Lower lobe of right lung (tissue), 2 donors: ENCODE measurements around the gene B4GALT3. TPM values are rescaled to one million over a fixed set of nuclear protein-coding genes. Genes with fewer than 3 reads are reported as not detected.

Source experiments
- ATAC-seq, 2 donors: fragments of 200-7000 bp; cut with Tn5 transposase; one replicate each; pipeline ENCODE4 v1.9.1; 2020 to 2022; ENCODE audit warnings: mild to moderate bottlenecking in 2 of 2, moderate library complexity in 2 of 2
- DNase-seq: peaks from one replicate; pipeline ENCODE4 v3.0.0-alpha.2; 2020
- H3K27ac ChIP-seq: fragments of 200-600 bp; one replicate; pipeline ENCODE4 v1.8.0; 2022
- H3K27me3 ChIP-seq: fragments of 200-600 bp; one replicate; pipeline ENCODE4 v1.8.0; 2022; ENCODE audit warnings: low read depth
- H3K36me3 ChIP-seq: fragments of 200-600 bp; one replicate; pipeline ENCODE4 v1.8.0; 2022; ENCODE audit warnings: mild to moderate bottlenecking
- H3K4me1 ChIP-seq: fragments of 200-600 bp; one replicate; pipeline ENCODE4 v1.8.0; 2022
- H3K4me3 ChIP-seq: fragments of 200-600 bp; one replicate; pipeline ENCODE4 v1.8.0; 2022; ENCODE audit warnings: mild to moderate bottlenecking
- H3K9me3 ChIP-seq: fragments of 200-600 bp; one replicate; pipeline ENCODE4 v1.8.0; 2022
- intact Hi-C: fragments of 100-400 bp; cut with DNase I; formaldehyde crosslinking; loops from one replicate; pipeline ENCODE4 v1.11.0; 2022
- total RNA-seq: library from RNA; stranded (reverse); fragmentation: NEBNext Ultra II Directional; extraction: Animal tissue kit (Norgen Biotek cat#: 25700); gene quantifications from one replicate; pipeline ENCODE4 v1.2.1, GENCODE V29; 2021
- TF ChIP-seq, protein P1 (sequence below): fragments of 200-600 bp; IDR thresholded peaks from one replicate; pipeline ENCODE4 v1.8.0; 2022; ENCODE audit warnings: antibody characterized with exemption, mild to moderate bottlenecking
- donor health status: DM: no; HTN: yes; CAD: no; lungs with severe emphysema.

B4GALT3 gene
- total RNA-seq, 1 donor from 2014 or later: 29.6 TPM

DNA sequence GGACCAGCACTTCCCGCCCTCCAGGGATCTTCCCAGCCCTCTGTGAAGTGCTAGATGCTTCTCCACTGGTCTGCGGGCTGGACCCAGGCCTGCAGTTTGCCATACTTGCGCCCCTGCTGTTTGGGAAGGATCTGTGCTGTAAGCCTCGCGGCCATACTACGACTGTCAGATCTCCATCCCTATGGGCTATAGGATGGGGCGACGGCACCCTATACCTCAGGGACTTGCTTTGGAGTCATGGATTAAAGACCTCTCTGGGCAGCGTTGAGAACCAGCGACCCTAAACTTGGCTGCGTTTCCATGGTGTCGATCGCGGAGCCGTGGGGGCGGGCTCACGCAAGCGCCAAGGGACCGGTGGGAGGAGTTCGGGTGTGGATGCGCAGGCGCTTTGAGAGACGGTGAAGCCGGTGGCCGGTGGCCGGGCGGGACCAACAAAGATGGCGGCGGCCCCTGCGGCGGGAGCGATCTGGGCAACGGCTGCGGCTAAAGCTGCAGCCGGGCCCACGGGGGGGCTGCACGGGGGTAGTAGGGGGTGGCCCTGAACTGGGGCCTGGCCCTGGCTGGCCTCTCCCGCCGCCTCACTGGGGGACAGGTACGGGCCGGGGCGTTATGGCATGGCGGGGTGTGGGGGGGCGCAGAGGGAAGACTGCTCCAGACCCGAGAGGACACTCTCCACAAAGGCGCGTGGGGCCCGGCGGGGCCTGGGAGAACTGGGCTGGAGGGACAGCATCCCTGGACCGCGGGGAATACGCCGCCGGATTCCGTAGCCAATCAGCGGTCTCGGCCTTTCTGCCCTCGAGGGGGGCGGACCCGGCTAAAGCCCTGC is 18.0 kb downstream of the B4GALT3 start, which contains the start of gene USP21:
Gene USP21 (plus strand): TSS at position 414 of the 826 bp plus-strand sequence. CDS start 1,141 bp downstream, outside the sequence.
- peak; percentile 95 to 98 for ATAC-seq
- peaks cover 53% of the 10 kb centered on the region for H3K36me3 ChIP-seq

DNA sequence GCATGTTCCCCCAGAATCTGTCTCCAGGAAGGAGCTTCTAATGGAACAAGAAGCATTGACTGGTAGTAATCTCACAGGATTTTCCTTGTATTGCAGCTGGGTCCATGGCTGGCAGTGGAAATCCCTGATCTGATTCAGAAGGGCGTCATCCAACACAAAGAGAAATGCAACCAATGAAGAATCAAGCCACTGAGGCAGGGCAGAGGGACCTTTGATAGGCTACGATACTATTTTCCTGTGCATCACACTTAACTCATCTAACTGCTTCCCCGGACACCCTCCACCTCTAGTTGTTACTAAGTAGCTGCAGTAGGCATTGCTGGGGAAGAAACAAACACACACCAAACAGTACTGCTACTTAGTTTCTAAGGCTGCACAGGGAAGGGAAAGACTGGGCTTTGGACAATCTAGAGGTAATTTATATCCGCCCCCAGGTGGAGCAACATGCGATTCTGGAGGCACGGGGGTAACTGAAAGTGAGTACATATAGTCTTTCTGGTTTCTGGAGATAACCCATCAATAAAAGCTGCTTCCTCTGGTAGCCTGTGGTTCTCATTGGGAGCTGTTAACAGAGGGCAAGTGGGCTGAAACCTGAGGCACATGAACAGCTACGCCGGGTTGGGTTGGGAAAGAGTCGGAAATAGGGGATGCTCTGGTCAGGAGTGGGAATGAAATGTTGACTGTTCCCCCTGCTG is 18.8 kb downstream of the B4GALT3 start:
- Histone ChIP-seq H3K4me1 (peaks cover 43% of the 10 kb centered on the region), H3K27me3 (no peaks in the 10 kb centered on the region), H3K27ac (peak overlapping the region; percentile 88), H3K36me3 (peaks cover 46% of the 10 kb centered on the region), H3K9me3 (no peaks in the 10 kb centered on the region), H3K4me3 (peak overlapping the region; percentile 98)
- DNase-seq (no peak), ATAC-seq (no peak)
- intact Hi-C loops: no loop called here
- TF ChIP-seq, protein P1, sequence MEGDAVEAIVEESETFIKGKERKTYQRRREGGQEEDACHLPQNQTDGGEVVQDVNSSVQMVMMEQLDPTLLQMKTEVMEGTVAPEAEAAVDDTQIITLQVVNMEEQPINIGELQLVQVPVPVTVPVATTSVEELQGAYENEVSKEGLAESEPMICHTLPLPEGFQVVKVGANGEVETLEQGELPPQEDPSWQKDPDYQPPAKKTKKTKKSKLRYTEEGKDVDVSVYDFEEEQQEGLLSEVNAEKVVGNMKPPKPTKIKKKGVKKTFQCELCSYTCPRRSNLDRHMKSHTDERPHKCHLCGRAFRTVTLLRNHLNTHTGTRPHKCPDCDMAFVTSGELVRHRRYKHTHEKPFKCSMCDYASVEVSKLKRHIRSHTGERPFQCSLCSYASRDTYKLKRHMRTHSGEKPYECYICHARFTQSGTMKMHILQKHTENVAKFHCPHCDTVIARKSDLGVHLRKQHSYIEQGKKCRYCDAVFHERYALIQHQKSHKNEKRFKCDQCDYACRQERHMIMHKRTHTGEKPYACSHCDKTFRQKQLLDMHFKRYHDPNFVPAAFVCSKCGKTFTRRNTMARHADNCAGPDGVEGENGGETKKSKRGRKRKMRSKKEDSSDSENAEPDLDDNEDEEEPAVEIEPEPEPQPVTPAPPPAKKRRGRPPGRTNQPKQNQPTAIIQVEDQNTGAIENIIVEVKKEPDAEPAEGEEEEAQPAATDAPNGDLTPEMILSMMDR: no peak

More for the DNA sequence above, 18.0 kb downstream of the B4GALT3 start, which contains the start of gene USP21:
- H3K9me3 ChIP-seq: no peaks in the 10 kb centered on the region
- H3K4me1 ChIP-seq: peaks cover 43% of the 10 kb centered on the region
- H3K27me3 ChIP-seq: no peaks in the 10 kb centered on the region
- intact Hi-C loops: no loop called here
- H3K4me3 ChIP-seq: peak within 1 kb of the TSS; percentile 98
- TF ChIP-seq, protein P1: peak; percentile 9
- DNase-seq: peak; percentile 94
- peak within 1 kb of the TSS; percentile 88 for H3K27ac ChIP-seq

DNA sequence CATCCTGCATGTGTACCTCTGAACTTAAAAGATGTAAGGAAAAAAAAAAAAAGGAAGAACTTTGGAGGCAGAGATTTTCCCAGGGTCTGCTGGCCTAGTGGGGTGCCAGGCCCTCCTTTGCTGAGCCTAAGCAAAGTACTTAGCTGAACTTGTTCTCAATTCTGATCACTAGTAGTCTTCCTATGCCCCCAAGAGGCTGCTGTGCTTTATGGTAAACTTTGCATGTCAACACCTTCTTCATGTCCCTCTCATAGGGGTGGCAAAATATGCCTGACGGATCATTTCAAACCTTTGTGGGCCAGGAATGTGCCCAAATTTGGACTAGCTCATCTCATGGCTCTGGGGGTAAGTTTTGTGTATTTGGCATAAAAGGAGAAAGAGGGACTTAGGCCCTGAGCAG is 19.4 kb downstream of the B4GALT3 start:
- no peaks in the 10 kb centered on the region for H3K27me3 ChIP-seq
- intact Hi-C loops: no loop called here
- no peak overlapping the region for H3K27ac ChIP-seq
- no peak for DNase-seq
- H3K36me3 ChIP-seq: peaks cover 40% of the 10 kb centered on the region
- H3K9me3 ChIP-seq: no peaks in the 10 kb centered on the region
- TF ChIP-seq, protein P1: no peak
- H3K4me1 ChIP-seq: peaks cover 48% of the 10 kb centered on the region
- H3K4me3 ChIP-seq: no peak overlapping the region
- ATAC-seq: no peak

DNA sequence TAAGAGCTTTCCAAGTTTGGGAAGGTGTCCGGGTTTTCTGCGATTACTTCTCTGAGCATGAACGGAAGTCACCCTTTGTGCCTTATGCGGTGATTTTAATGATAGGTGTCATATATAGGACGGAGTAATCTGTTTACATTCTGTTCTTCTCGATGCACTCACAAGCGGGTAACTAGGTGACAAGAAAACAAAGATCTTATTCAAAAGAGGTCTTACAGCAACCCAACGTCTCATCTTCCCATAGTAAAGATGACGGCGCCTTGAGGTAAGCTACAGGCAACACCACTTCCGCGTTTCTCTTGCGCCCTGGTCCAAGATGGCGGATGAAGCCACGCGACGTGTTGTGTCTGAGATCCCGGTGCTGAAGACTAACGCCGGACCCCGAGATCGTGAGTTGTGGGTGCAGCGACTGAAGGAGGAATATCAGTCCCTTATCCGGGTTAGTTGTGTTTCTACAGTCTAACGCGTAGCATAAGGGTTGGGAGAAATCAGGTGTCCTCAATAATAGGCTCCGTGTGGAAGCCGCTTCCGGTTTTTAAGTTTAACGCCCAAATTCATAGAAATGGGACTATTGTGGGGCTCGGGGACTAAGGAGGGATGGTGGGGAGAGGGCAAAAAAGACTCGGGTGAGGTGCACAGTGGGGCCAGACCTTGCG is 23.5 kb downstream of the B4GALT3 start, which contains the start of gene UFC1:
Gene UFC1 (plus strand): TSS at position 297 of the 656 bp plus-strand sequence. CDS start 20 bp downstream, at position 317.
- Histone ChIP-seq H3K36me3 (peaks cover 20% of the 10 kb centered on the region), H3K4me3 (peak within 1 kb of the TSS; percentile 80), H3K27ac (peak within 1 kb of the TSS; percentile 91), H3K27me3 (no peaks in the 10 kb centered on the region), H3K9me3 (no peaks in the 10 kb centered on the region), H3K4me1 (peaks cover 22% of the 10 kb centered on the region)
- TF ChIP-seq, protein P1: no peak
- peak; percentile 93 to 98 for ATAC-seq
- intact Hi-C loops: no loop called here
- DNase-seq: peak; percentile 89

DNA sequence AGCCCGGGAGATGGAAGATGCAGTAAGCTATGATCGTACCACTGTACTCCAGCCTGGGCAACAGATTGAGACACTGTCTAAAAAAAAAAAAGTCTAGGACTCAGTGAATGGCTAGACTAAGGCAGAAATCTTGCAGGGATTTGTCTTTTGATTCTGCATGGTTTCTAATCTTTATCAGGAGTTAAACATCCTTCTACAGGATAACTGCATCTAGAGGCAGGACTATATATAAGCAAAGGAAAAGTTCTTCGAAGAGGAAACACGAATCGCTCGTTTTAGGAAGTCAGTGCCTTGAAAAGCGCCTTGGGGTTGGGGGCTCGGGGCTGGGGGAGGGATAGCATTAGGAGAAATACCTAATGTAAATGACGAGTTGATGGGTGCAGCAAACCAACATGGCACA is 24.1 kb downstream of the B4GALT3 start:
- Histone ChIP-seq H3K9me3 (no peaks in the 10 kb centered on the region), H3K27ac (peak overlapping the region; percentile 91), H3K4me3 (peak overlapping the region; percentile 80), H3K27me3 (no peaks in the 10 kb centered on the region), H3K4me1 (peaks cover 15% of the 10 kb centered on the region), H3K36me3 (peaks cover 16% of the 10 kb centered on the region)
- intact Hi-C loops: no loop called here
- DNase-seq (no peak), ATAC-seq (no peak)
- TF ChIP-seq, protein P1: no peak
